ENCODE measurements around the gene EGFL8.

GRCh38 chr6:32216285-32216684 lies 51.9 kb downstream of the EGFL8 start:
- TF ChIP-seq POLR2AphosphoS5 (IDR thresholded peaks at IDR 0.05; ENCODE audit: control insufficient read depth, insufficient read depth, low read depth, low read length), result no peak
- TF ChIP-seq POLR2A (conservative IDR thresholded peaks at IDR 0.05), result no peak
- no peak for TF ChIP-seq STAG1 (CRISPR knock-in tag; IDR thresholded peaks at IDR 0.05; ENCODE audit: borderline replicate concordance)
- TF ChIP-seq, protein P1, sequence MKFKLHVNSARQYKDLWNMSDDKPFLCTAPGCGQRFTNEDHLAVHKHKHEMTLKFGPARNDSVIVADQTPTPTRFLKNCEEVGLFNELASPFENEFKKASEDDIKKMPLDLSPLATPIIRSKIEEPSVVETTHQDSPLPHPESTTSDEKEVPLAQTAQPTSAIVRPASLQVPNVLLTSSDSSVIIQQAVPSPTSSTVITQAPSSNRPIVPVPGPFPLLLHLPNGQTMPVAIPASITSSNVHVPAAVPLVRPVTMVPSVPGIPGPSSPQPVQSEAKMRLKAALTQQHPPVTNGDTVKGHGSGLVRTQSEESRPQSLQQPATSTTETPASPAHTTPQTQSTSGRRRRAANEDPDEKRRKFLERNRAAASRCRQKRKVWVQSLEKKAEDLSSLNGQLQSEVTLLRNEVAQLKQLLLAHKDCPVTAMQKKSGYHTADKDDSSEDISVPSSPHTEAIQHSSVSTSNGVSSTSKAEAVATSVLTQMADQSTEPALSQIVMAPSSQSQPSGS (CRISPR knock-in tag; IDR thresholded peaks at IDR 0.05), result no peak
- no peak for TF ChIP-seq ATF7 (IDR thresholded peaks at IDR 0.05)
- TF ChIP-seq ZNF175 (CRISPR knock-in tag; IDR thresholded peaks at IDR 0.05; ENCODE audit: low read depth), result no peak
- no peak for TF ChIP-seq ZNF324 (CRISPR knock-in tag; IDR thresholded peaks at IDR 0.05)
- TF ChIP-seq MEF2A (IDR thresholded peaks at IDR 0.05; ENCODE audit: control insufficient read depth, low read depth, low read length), result no peak
- no peak for TF ChIP-seq ZNF24 (IDR thresholded peaks at IDR 0.05)
- no peak for TF ChIP-seq ZSCAN29 (IDR thresholded peaks at IDR 0.05)
- TF ChIP-seq MIER1 (IDR thresholded peaks at IDR 0.05; ENCODE audit: low read depth), result no peak
- TF ChIP-seq CHD1 (IDR thresholded peaks at IDR 0.05; ENCODE audit: low read length), result no peak
- TF ChIP-seq HDAC2 (IDR thresholded peaks at IDR 0.05), result no peak
- no peak for TF ChIP-seq NFE2 (IDR thresholded peaks at IDR 0.05; ENCODE audit: low read depth)

Measured in K562 (cell line).